GM19043 (cell line): ENCODE data around the gene SLC6A1.
"Not testable (repeated sequence)": the region's sequence is repeated elsewhere in the genome, so short reads cannot be mapped to it uniquely, and the experiment has no call there.

Source experiments
- ATAC-seq: cut with Tn5 transposase; IDR thresholded peaks from one replicate; pipeline ENCODE4 v1.9.1; 2021; ENCODE audit warnings: low read depth; ENCODE audit not compliant: unreplicated experiment

SLC6A1 gene

GRCh38 chr3:11056531-11057050, 64.0 kb downstream of the SLC6A1 start:
- ATAC-seq, result no peak

- no peak for ATAC-seq
Observed at GRCh38 chr3:11057655-11058054, 65.1 kb downstream of the SLC6A1 start.

- no peak for ATAC-seq
Observed at GRCh38 chr3:11059090-11059798, 66.7 kb downstream of the SLC6A1 start.

GRCh38 chr3:11059799-11060115, 67.2 kb downstream of the SLC6A1 start:
- ATAC-seq, result no peak

GRCh38 chr3:11060500-11061251, 68.1 kb downstream of the SLC6A1 start:
- no peak for ATAC-seq

- not testable (repeated sequence) for ATAC-seq
Observed at GRCh38 chr3:11061268-11061871, 68.8 kb downstream of the SLC6A1 start.

- ATAC-seq, result no peak
Observed at GRCh38 chr3:11062704-11063103, 70.2 kb downstream of the SLC6A1 start.

GRCh38 chr3:11071096-11071755, 78.7 kb downstream of the SLC6A1 start:
- ATAC-seq, result no peak

- no peak for ATAC-seq
Observed at GRCh38 chr3:11072631-11073030, 80.1 kb downstream of the SLC6A1 start.

- ATAC-seq, result no peak
Observed at GRCh38 chr3:11074011-11074410, 81.5 kb downstream of the SLC6A1 start.

GRCh38 chr3:11074451-11074850, 81.9 kb downstream of the SLC6A1 start:
- ATAC-seq, result no peak

- ATAC-seq, result not testable (repeated sequence)
Observed at GRCh38 chr3:11075122-11075521, 82.6 kb downstream of the SLC6A1 start.

- no peak for ATAC-seq
Observed at GRCh38 chr3:11076711-11077110, 84.2 kb downstream of the SLC6A1 start.

- no peak for ATAC-seq
Observed at GRCh38 chr3:11077466-11077865, 84.9 kb downstream of the SLC6A1 start.

GRCh38 chr3:11078826-11079515, 86.4 kb downstream of the SLC6A1 start:
- no peak for ATAC-seq

GRCh38 chr3:11080492-11080891, 87.9 kb downstream of the SLC6A1 start:
- ATAC-seq, result no peak

- ATAC-seq, result no peak
Observed at GRCh38 chr3:11084098-11084497, 91.5 kb downstream of the SLC6A1 start.

- ATAC-seq, result no peak
Observed at GRCh38 chr3:11084677-11085076, 92.1 kb downstream of the SLC6A1 start.

- ATAC-seq, result no peak
Observed at GRCh38 chr3:11085093-11085840, 92.7 kb downstream of the SLC6A1 start.

- ATAC-seq, result no peak
Observed at GRCh38 chr3:11086856-11087255, 94.3 kb downstream of the SLC6A1 start.
